Ovary (tissue), 9 donors: ENCODE measurements around the gene SCAMP5. TPM values are rescaled to one million over a fixed set of nuclear protein-coding genes. Genes with fewer than 3 reads are reported as not detected.

Source experiments
- DNase-seq, 5 donors: peaks; one replicate each; pipeline ENCODE4 v3.0.0-alpha.2; 2019 to 2020
- H3K27ac ChIP-seq, 2 donors: fragments of 200-600 bp; one replicate each; pipeline versions ENCODE4 v1.5.1 to v1.8.0; 2019 to 2022
- H3K27me3 ChIP-seq: fragments of 200-600 bp; one replicate; pipeline ENCODE4 v1.8.0; 2022
- H3K36me3 ChIP-seq: fragments of 200-600 bp; sonication (generic); one replicate; pipeline ENCODE4 v1.5.1; 2019
- H3K4me1 ChIP-seq: one replicate; pipeline ENCODE4 v1.8.1; 2013; ENCODE audit warnings: mild to moderate bottlenecking, moderate library complexity; ENCODE audit not compliant: insufficient read depth
- H3K4me3 ChIP-seq: fragments of 200-600 bp; sonication (generic); one replicate; pipeline ENCODE4 v1.5.1; 2017
- H3K9me3 ChIP-seq, 2 donors: fragments of 200-600 bp in 1 of 2; sonication (generic) in 1 of 2; one replicate each; pipeline versions ENCODE4 v1.5.1 to v1.8.1; 2013 to 2019; ENCODE audit warnings: mild to moderate bottlenecking in 1 of 2, moderate library complexity in 1 of 2
- CTCF ChIP-seq, 3 donors: fragments of 450-650 bp in 2 of 3; fragments of 200-600 bp in 1 of 3; IDR thresholded peaks; one replicate each; pipeline versions ENCODE4 v1.5.1 to v1.8.0; 2016 to 2022; ENCODE audit warnings: antibody characterized with exemption in 3 of 3, mild to moderate bottlenecking in 1 of 3
- EP300 ChIP-seq: sonication (generic); formaldehyde crosslinking; IDR thresholded peaks from one replicate; pipeline ENCODE4 v1.6.1; 2017; ENCODE audit warnings: antibody characterized with exemption
- POLR2A ChIP-seq: fragments of 450-650 bp; IDR thresholded peaks from one replicate; pipeline ENCODE4 v1.6.1; 2017; ENCODE audit warnings: antibody characterized with exemption, mild to moderate bottlenecking, moderate library complexity
- WGBS, 3 donors: extraction: QIAGEN DNeasy Blood & Tissue Kit in 1 of 3; methylation state at CpG; one replicate each; pipeline versions ENCODE4 v1.1.5 to v1.1.7; 2013 to 2017; 5-methylcytosine and 5-hydroxymethylcytosine counted together
- intact Hi-C, 4 donors: fragments of 100-400 bp; cut with DNase I; formaldehyde crosslinking; loops; one replicate each; pipeline versions ENCODE4 v1.11.0 to v1.15.1; 2022 to 2023
- polyA plus RNA-seq, 2 donors: library from polyadenylated mRNA; stranded (reverse); fragments of 200-250 nt in 1 of 2; fragments of 350-450 nt in 1 of 2; fragmentation: Illumina TruSeq in 1 of 2; extraction: RNeasy Lipid Tissue Mini Kit (QIAGEN cat#74804) in 1 of 2; gene quantifications; one replicate each; pipeline ENCODE4 v1.2.3, GENCODE V29; 2013 to 2014
- total RNA-seq, 7 donors: library from RNA; depleted of rRNA in 2 of 7; stranded (reverse); fragments of >200 nt in 2 of 7; fragmentation: NEBNext Ultra II Directional in 3 of 7; extraction: Animal tissue kit (Norgen Biotek cat#: 25700) in 3 of 7; gene quantifications; one replicate each; pipeline versions ENCODE4 v1.1.0 to v1.2.4, GENCODE V29; 2016 to 2023
- donor health status: DM: no; HTN: no; CAD: no; lungs with moderate emphysema.
- donor health status: DM: no; HTN: no; CAD: no.
- donor health status: Bipolar disorder and iron deficiency.
- donor health status: DM: yes; HTN: yes; CAD: no.
- donor health status: DM: no; HTN: no; CAD: no.
- donor health status: DM: yes; HTN: yes; CAD: no.

SCAMP5 gene
- total and polyA plus RNA-seq, 9 donors, result 2.6 to 17.8 (median 5.7) TPM

- no peaks in the 10 kb centered on the region for H3K36me3 ChIP-seq
- no peak overlapping the region for H3K27ac ChIP-seq
- H3K27me3 ChIP-seq, result no peaks in the 10 kb centered on the region
- TF ChIP-seq EP300, result no peak
- no peak for TF ChIP-seq POLR2A
- no peak for TF ChIP-seq CTCF (IDR thresholded peaks at IDR 0.05)
- no peak for DNase-seq
- H3K4me1 ChIP-seq, result peaks cover 6% of the 10 kb centered on the region
- intact Hi-C loops, result no loop called here
- no peak overlapping the region for H3K4me3 ChIP-seq
- no peaks in the 10 kb centered on the region for H3K9me3 ChIP-seq
- 95 to 97% (median 96%) methylated on average over 8 of the region's 8 CpGs for whole genome bisulfite sequencing, 3 donors
Measured at GRCh38 chr15:75034615-75035014, 39.3 kb downstream of the SCAMP5 start.

GRCh38 chr15:75036212-75036616 lies 40.9 kb downstream of the SCAMP5 start:
- WGBS, 3 donors, result 77 to 92% (median 83%) methylated on average over 2 of the region's 2 CpGs
- intact Hi-C loops, result no loop called here
- Histone ChIP-seq H3K27me3 (no peaks in the 10 kb centered on the region), H3K9me3 (no peaks in the 10 kb centered on the region), H3K36me3 (no peaks in the 10 kb centered on the region), H3K4me3 (no peak overlapping the region), H3K4me1 (no peaks in the 10 kb centered on the region), H3K27ac (no peak overlapping the region)
- DNase-seq, result no peak
- TF ChIP-seq EP300 (no peak), POLR2A (no peak), CTCF (IDR thresholded peaks at IDR 0.05) (no peak)

- no peak overlapping the region for H3K4me3 ChIP-seq
- no peaks in the 10 kb centered on the region for H3K27me3 ChIP-seq
- TF ChIP-seq POLR2A, result no peak
- H3K9me3 ChIP-seq, result no peaks in the 10 kb centered on the region
- 85 to 89% (median 86%) methylated on average over 6 of the region's 6 CpGs for WGBS, 3 donors
- no peak overlapping the region for H3K27ac ChIP-seq
- H3K36me3 ChIP-seq, result no peaks in the 10 kb centered on the region
- intact Hi-C loops, result no loop called here
- no peak for DNase-seq
- peaks cover under 1% of the 10 kb centered on the region for H3K4me1 ChIP-seq
Measured at GRCh38 chr15:75037685-75038084, 42.3 kb downstream of the SCAMP5 start.

- no peak for DNase-seq
- peaks cover 6% of the 10 kb centered on the region for H3K4me1 ChIP-seq
- intact Hi-C loops, result no loop called here
- H3K27ac ChIP-seq, result no peak overlapping the region
- no peaks in the 10 kb centered on the region for H3K27me3 ChIP-seq
- whole genome bisulfite sequencing, 3 donors, result 62 to 74% (median 69%) methylated on average over 3 of the region's 3 CpGs
- no peaks in the 10 kb centered on the region for H3K36me3 ChIP-seq
- no peaks in the 10 kb centered on the region for H3K9me3 ChIP-seq
- H3K4me3 ChIP-seq, result no peak overlapping the region
- no peak for TF ChIP-seq POLR2A
- no peak for TF ChIP-seq EP300
- TF ChIP-seq CTCF (IDR thresholded peaks at IDR 0.05), result no peak
Measured at GRCh38 chr15:75038231-75038630, 42.9 kb downstream of the SCAMP5 start.

GRCh38 chr15:75042730-75043508 lies 47.6 kb downstream of the SCAMP5 start:
- no peaks in the 10 kb centered on the region for H3K9me3 ChIP-seq
- DNase-seq, result peak; percentile 54 to 72 (median 65)
- peak overlapping the region in 1 of 2 donors; percentile 90 for H3K27ac ChIP-seq
- intact Hi-C loops, result loop anchor here (2.0 to 5.0 kb wide), 3 partner anchors 159 to 162 kb away; partner anchors contain the start of gene C15orf39 (in 2 of the 4)
- H3K27me3 ChIP-seq, result no peaks in the 10 kb centered on the region
- no peak overlapping the region for H3K4me3 ChIP-seq
- no peaks in the 10 kb centered on the region for H3K36me3 ChIP-seq
- peaks cover 25% of the 10 kb centered on the region for H3K4me1 ChIP-seq
- TF ChIP-seq POLR2A, result no peak
- TF ChIP-seq CTCF (IDR thresholded peaks at IDR 0.05), result peak in 1 of 3 donors; percentile 21
- WGBS, 3 donors, result 52 to 70% (median 65%) methylated on average over 12 of the region's 12 CpGs
